Measurements from ENCODE around the gene GJB1.

GRCh38 chrX:71251466-71251973, 28.5 kb downstream of the GJB1 start:
- TF ChIP-seq EP300 (IDR thresholded peaks at IDR 0.05; ENCODE audit: low read depth) (no peak), POLR2AphosphoS5 (IDR thresholded peaks at IDR 0.05) (no peak)
